Sigmoid colon (tissue), 4 donors: ENCODE results near the gene MRPL37.

Source experiments
- EP300 ChIP-seq, 4 donors: sonication (generic); formaldehyde crosslinking; IDR thresholded peaks; one replicate each; pipeline ENCODE4 v1.6.1; 2017; ENCODE audit warnings: antibody characterized with exemption in 4 of 4
- POLR2A ChIP-seq, 2 donors: fragments of 450-650 bp; IDR thresholded peaks; one replicate each; pipeline ENCODE4 v1.6.1; 2016; ENCODE audit warnings: antibody characterized with exemption in 2 of 2, mild to moderate bottlenecking in 2 of 2, moderate library complexity in 2 of 2
- POLR2AphosphoS5 ChIP-seq, 4 donors: sonication (generic); formaldehyde crosslinking; IDR thresholded peaks; one replicate each; pipeline ENCODE4 v1.6.1; 2017; ENCODE audit warnings: antibody characterized with exemption in 4 of 4
- TF ChIP-seq, protein P1 (sequence below), 4 experiments: fragments of 450-650 bp in 3 of 4; fragments of 200-600 bp in 1 of 4; IDR thresholded peaks; one replicate each; pipeline ENCODE4 v1.5.1; 2016 to 2019; ENCODE audit warnings: antibody characterized with exemption in 4 of 4, mild to moderate bottlenecking in 3 of 4, moderate library complexity in 2 of 4

GRCh38 chr1:54163573-54163972 lies 36.4 kb upstream of the MRPL37 start:
- TF ChIP-seq, protein P1, sequence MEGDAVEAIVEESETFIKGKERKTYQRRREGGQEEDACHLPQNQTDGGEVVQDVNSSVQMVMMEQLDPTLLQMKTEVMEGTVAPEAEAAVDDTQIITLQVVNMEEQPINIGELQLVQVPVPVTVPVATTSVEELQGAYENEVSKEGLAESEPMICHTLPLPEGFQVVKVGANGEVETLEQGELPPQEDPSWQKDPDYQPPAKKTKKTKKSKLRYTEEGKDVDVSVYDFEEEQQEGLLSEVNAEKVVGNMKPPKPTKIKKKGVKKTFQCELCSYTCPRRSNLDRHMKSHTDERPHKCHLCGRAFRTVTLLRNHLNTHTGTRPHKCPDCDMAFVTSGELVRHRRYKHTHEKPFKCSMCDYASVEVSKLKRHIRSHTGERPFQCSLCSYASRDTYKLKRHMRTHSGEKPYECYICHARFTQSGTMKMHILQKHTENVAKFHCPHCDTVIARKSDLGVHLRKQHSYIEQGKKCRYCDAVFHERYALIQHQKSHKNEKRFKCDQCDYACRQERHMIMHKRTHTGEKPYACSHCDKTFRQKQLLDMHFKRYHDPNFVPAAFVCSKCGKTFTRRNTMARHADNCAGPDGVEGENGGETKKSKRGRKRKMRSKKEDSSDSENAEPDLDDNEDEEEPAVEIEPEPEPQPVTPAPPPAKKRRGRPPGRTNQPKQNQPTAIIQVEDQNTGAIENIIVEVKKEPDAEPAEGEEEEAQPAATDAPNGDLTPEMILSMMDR (IDR thresholded peaks at IDR 0.05): no peak
- no peak for TF ChIP-seq POLR2A (IDR thresholded peaks at IDR 0.05)
- no peak for TF ChIP-seq EP300 (IDR thresholded peaks at IDR 0.05)
- no peak for TF ChIP-seq POLR2AphosphoS5 (IDR thresholded peaks at IDR 0.05)
